Left renal pelvis (tissue), 4 donors: ENCODE measurements around the gene TRH. TPM values are rescaled to one million over a fixed set of nuclear protein-coding genes. Genes with fewer than 3 reads are reported as not detected.
"Not testable (repeated sequence)": the region's sequence is repeated elsewhere in the genome, so short reads cannot be mapped to it uniquely, and the experiment has no call there.

ENCODE experiments used
- DNase-seq, 4 donors: peaks; one replicate each; pipeline ENCODE4 v3.0.0-alpha.2; 2013; ENCODE audit warnings: low read depth in 4 of 4, low spot score in 3 of 4
- polyA plus RNA-seq, 4 donors: library from polyadenylated mRNA; unstranded; fragments of 120-200 nt; gene quantifications; one replicate each; pipeline ENCODE4 v1.2.1, GENCODE V29; 2013; ENCODE audit not compliant: insufficient read length in 4 of 4

TRH gene
- polyA plus RNA-seq, 4 donors, result 0.43 to 1.4 (median 0.57) TPM

- DNase-seq, result no peak
Measured at GRCh38 chr3:129962600-129962999, 11.9 kb upstream of the TRH start.

GRCh38 chr3:129965937-129966336, 8.6 kb upstream of the TRH start:
- DNase-seq, result no peak

GRCh38 chr3:129966876-129967275, 7.6 kb upstream of the TRH start:
- DNase-seq, result no peak

GRCh38 chr3:129967761-129968160, 6.8 kb upstream of the TRH start:
- DNase-seq, result no peak

- DNase-seq, result no peak
Measured at GRCh38 chr3:129971351-129972052, 3.0 kb upstream of the TRH start.

- DNase-seq, result no peak
Measured at GRCh38 chr3:129972301-129972700, 2.2 kb upstream of the TRH start.

- no peak for DNase-seq
Measured at GRCh38 chr3:129973853-129974563, 512 bp upstream of the TRH start.

GRCh38 chr3:129974833-129975704, 549 bp downstream of the TRH start:
- DNase-seq, result no peak

GRCh38 chr3:129975705-129976048, 1.2 kb downstream of the TRH start:
- DNase-seq, result no peak

GRCh38 chr3:129976286-129976685, 1.8 kb downstream of the TRH start:
- DNase-seq, result no peak

GRCh38 chr3:129978123-129978522, 3.6 kb downstream of the TRH start:
- no peak for DNase-seq

- no peak for DNase-seq
Measured at GRCh38 chr3:129979905-129980304, 5.4 kb downstream of the TRH start.

GRCh38 chr3:129983561-129983960, 9.0 kb downstream of the TRH start:
- no peak for DNase-seq

GRCh38 chr3:129984125-129984524, 9.6 kb downstream of the TRH start:
- no peak for DNase-seq

- DNase-seq, result no peak
Measured at GRCh38 chr3:129985113-129985512, 10.6 kb downstream of the TRH start.

GRCh38 chr3:129988429-129988828, 13.9 kb downstream of the TRH start:
- no peak for DNase-seq

GRCh38 chr3:129989414-129989813, 14.9 kb downstream of the TRH start:
- DNase-seq, result no peak

- DNase-seq, result no peak
Measured at GRCh38 chr3:129992781-129993180, 18.3 kb downstream of the TRH start.

- no peak for DNase-seq
Measured at GRCh38 chr3:129994883-129995559, 20.5 kb downstream of the TRH start.

- DNase-seq, result no peak
Measured at GRCh38 chr3:129996073-129996472, 21.6 kb downstream of the TRH start.

- DNase-seq, result not testable (repeated sequence)
Measured at GRCh38 chr3:129999176-129999575, 24.7 kb downstream of the TRH start.
